NOMO-1 (cell line): ENCODE measurements around the gene PRPS1.
A peak's percentile ranks its signal among the peaks of the same experiment; 100 is the strongest.
"Not testable (repeated sequence)": the region's sequence is repeated elsewhere in the genome, so short reads cannot be mapped to it uniquely, and the experiment has no call there.

Experiments used
- DNase-seq, 2 experiments: peaks; one replicate each; lab custom pipeline; 2025; ENCODE audit not compliant: unreplicated experiment in 2 of 2; lab: John Stamatoyannopoulos, UW

Gene PRPS1

GRCh38 chrX:107627838-107628661 is at the start of gene PRPS1:
Gene PRPS1 (plus strand): TSS chrX:107628510. CDS start chrX:107628629, 119 bp downstream.
- DNase-seq, result peak; percentile 89 to 91

GRCh38 chrX:107579956-107580355 is 48.4 kb upstream of the PRPS1 start:
- no peak for DNase-seq

GRCh38 chrX:107581923-107582322 is 46.4 kb upstream of the PRPS1 start:
- no peak for DNase-seq

- DNase-seq, result no peak
Observed at GRCh38 chrX:107589243-107589642, 39.1 kb upstream of the PRPS1 start.

GRCh38 chrX:107596651-107597050 is 31.7 kb upstream of the PRPS1 start:
- DNase-seq, result no peak

GRCh38 chrX:107597264-107597663 is 31.0 kb upstream of the PRPS1 start:
- DNase-seq, result no peak

- no peak for DNase-seq
Observed at GRCh38 chrX:107597791-107598190, 30.5 kb upstream of the PRPS1 start.

- no peak for DNase-seq
Observed at GRCh38 chrX:107599450-107599861, 28.9 kb upstream of the PRPS1 start.

GRCh38 chrX:107600366-107600765 is 27.9 kb upstream of the PRPS1 start:
- DNase-seq, result no peak

GRCh38 chrX:107601326-107601725 is 27.0 kb upstream of the PRPS1 start:
- no peak for DNase-seq

GRCh38 chrX:107601759-107602158 is 26.6 kb upstream of the PRPS1 start:
- DNase-seq, result no peak

GRCh38 chrX:107602694-107603239 is 25.5 kb upstream of the PRPS1 start:
- DNase-seq, result no peak

GRCh38 chrX:107603429-107604159 is 24.7 kb upstream of the PRPS1 start:
- no peak for DNase-seq

GRCh38 chrX:107609061-107609460 is 19.2 kb upstream of the PRPS1 start:
- DNase-seq, result not testable (repeated sequence)

GRCh38 chrX:107610667-107611066 is 17.6 kb upstream of the PRPS1 start:
- DNase-seq, result no peak

GRCh38 chrX:107619885-107620322 is 8.4 kb upstream of the PRPS1 start:
- DNase-seq, result no peak

- no peak for DNase-seq
Observed at GRCh38 chrX:107624893-107625292, 3.4 kb upstream of the PRPS1 start.

GRCh38 chrX:107625739-107626138 is 2.6 kb upstream of the PRPS1 start:
- no peak for DNase-seq

- DNase-seq, result no peak
Observed at GRCh38 chrX:107626481-107626880, 1.8 kb upstream of the PRPS1 start.

GRCh38 chrX:107626916-107627315 is 1.4 kb upstream of the PRPS1 start:
- no peak for DNase-seq

GRCh38 chrX:107628662-107629539 is 591 bp downstream of the PRPS1 start:
- DNase-seq, result peak in 1 of 2 experiments; percentile 20
